K562 (cell line): ENCODE results near the gene NUSAP1. TPM values are rescaled to one million over a fixed set of nuclear protein-coding genes. Genes with fewer than 3 reads are reported as not detected.

Experiments
- BRF1 ChIP-seq: IDR thresholded peaks from 3 replicates; pipeline ENCODE4 v1.6.1; 2011; ENCODE audit warnings: borderline replicate concordance, mild to moderate bottlenecking; ENCODE audit not compliant: insufficient read length; ENCODE audit errors: extremely low read depth
- CHCHD3 ChIP-seq: fragments of 250-450 bp; sonication (Bioruptor Pico); IDR thresholded peaks from 2 replicates; pipeline ENCODE4 v2.1.2; 2022; ENCODE audit warnings: mild to moderate bottlenecking
- CTBP1 ChIP-seq: fragments of 450-650 bp; IDR thresholded peaks from 2 replicates; pipeline ENCODE4 v1.6.1; 2016; ENCODE audit warnings: borderline replicate concordance
- ELF2 ChIP-seq: fragments of 250-450 bp; sonication (Bioruptor Pico); IDR thresholded peaks from 2 replicates; pipeline ENCODE4 v1.5.0; 2021; ENCODE audit warnings: mild to moderate bottlenecking
- ERF ChIP-seq: fragments of 450-650 bp; formaldehyde crosslinking; IDR thresholded peaks from 2 replicates; pipeline ENCODE4 v1.4.0; 2020; ENCODE audit warnings: mild to moderate bottlenecking, mixed read lengths
- ETS1 ChIP-seq: conservative IDR thresholded peaks from 2 replicates; pipeline ENCODE4 v1.6.1; 2011; ENCODE audit warnings: low read depth, mild to moderate bottlenecking, low read length; ENCODE audit not compliant: control insufficient read depth
- EZH2 ChIP-seq: IDR thresholded peaks from 2 replicates; pipeline ENCODE4 v1.6.1; 2012; ENCODE audit warnings: low read depth, mild to moderate bottlenecking, inconsistent platforms, low read length, borderline replicate concordance
- FOXA3 ChIP-seq, 2 experiments: fragments of 450-650 bp in 1 of 2; sonication (generic) in 1 of 2; formaldehyde crosslinking; IDR thresholded peaks in 1 of 2; conservative IDR thresholded peaks in 1 of 2; 2 replicates each; pipeline versions ENCODE4 v1.4.0 to v1.8.0; 2020 to 2022; ENCODE audit warnings: mild to moderate bottlenecking in 2 of 2, missing genetic modification reagents in 1 of 2
- GTF2F1 ChIP-seq: IDR thresholded peaks from 2 replicates; pipeline ENCODE4 v1.6.1; 2011; ENCODE audit warnings: low read depth, low read length, improper control_type of control experiment
- HLTF ChIP-seq: fragments of 450-650 bp; IDR thresholded peaks from 2 replicates; pipeline ENCODE4 v1.6.1; 2016
- HNRNPK ChIP-seq: fragments of 200-400 bp; formaldehyde crosslinking; IDR thresholded peaks from one replicate; pipeline ENCODE4 v1.6.1; 2018; ENCODE audit warnings: mild to moderate bottlenecking, low read depth, low read length; ENCODE audit not compliant: poor library complexity, severe bottlenecking
- ILF3 ChIP-seq: fragments of 450-650 bp; IDR thresholded peaks from 2 replicates; pipeline ENCODE4 v1.6.1; 2018; ENCODE audit warnings: antibody characterized with exemption, mild to moderate bottlenecking, moderate library complexity, borderline replicate concordance
- KAT7 ChIP-seq: sonication (generic); formaldehyde crosslinking; IDR thresholded peaks from 2 replicates; pipeline ENCODE4 v1.8.0; 2022; ENCODE audit warnings: missing genetic modification reagents, mild to moderate bottlenecking, borderline replicate concordance
- MAFF ChIP-seq: IDR thresholded peaks from 2 replicates; pipeline ENCODE4 v1.6.1; 2012; ENCODE audit warnings: low read length, improper control_type of control experiment
- MAX ChIP-seq: sonication (generic); formaldehyde crosslinking; IDR thresholded peaks from 2 replicates; pipeline ENCODE4 v1.9.0; 2022; ENCODE audit warnings: mild to moderate bottlenecking, missing genetic modification reagents
- MCM3 ChIP-seq: fragments of 450-650 bp; IDR thresholded peaks from 2 replicates; pipeline ENCODE4 v1.6.1; 2016
- MTA2 ChIP-seq: fragments of 450-650 bp; IDR thresholded peaks from 2 replicates; pipeline ENCODE4 v1.6.1; 2016; ENCODE audit warnings: low read depth
- NELFE ChIP-seq: IDR thresholded peaks from 2 replicates; pipeline ENCODE4 v1.6.1; 2011; ENCODE audit warnings: mild to moderate bottlenecking; ENCODE audit not compliant: insufficient read depth, insufficient read length
- POLR3A ChIP-seq: IDR thresholded peaks from 2 replicates; pipeline ENCODE4 v1.6.1; 2011; ENCODE audit warnings: borderline replicate concordance, mild to moderate bottlenecking, moderate library complexity; ENCODE audit not compliant: insufficient read length, insufficient read depth; ENCODE audit errors: extremely low read depth
- PRPF4 ChIP-seq: fragments of 200-400 bp; formaldehyde crosslinking; IDR thresholded peaks from one replicate; pipeline ENCODE4 v1.6.1; 2017; ENCODE audit warnings: low read length, low read depth, mild to moderate bottlenecking; ENCODE audit not compliant: insufficient read depth, poor library complexity, severe bottlenecking
- SREBF2 ChIP-seq: sonication (generic); formaldehyde crosslinking; IDR thresholded peaks from 2 replicates; pipeline ENCODE4 v1.4.0; 2020; ENCODE audit warnings: mild to moderate bottlenecking, missing genetic modification reagents
- SRSF1 ChIP-seq: fragments of 200-400 bp; formaldehyde crosslinking; IDR thresholded peaks from 2 replicates; pipeline ENCODE4 v1.6.1; 2017; ENCODE audit warnings: mild to moderate bottlenecking, low read depth, low read length, moderate library complexity
- TAF15 ChIP-seq: fragments of 200-400 bp; formaldehyde crosslinking; IDR thresholded peaks from 2 replicates; pipeline ENCODE4 v1.6.1; 2017; ENCODE audit warnings: mild to moderate bottlenecking, low read depth, low read length, moderate library complexity
- TBP ChIP-seq: optimal IDR thresholded peaks from 2 replicates; pipeline ENCODE3; 2011; ENCODE audit warnings: low read depth, low read length, improper control_type of control experiment
- TRIM24 ChIP-seq, 2 experiments: fragments of 450-650 bp; IDR thresholded peaks; 2 replicates each; pipeline ENCODE4 v1.6.1; 2016
- WHSC1 ChIP-seq: IDR thresholded peaks from one replicate; pipeline ENCODE4 v1.6.1; 2012; ENCODE audit warnings: low read length, control low read depth, inconsistent platforms
- ZNF408 ChIP-seq: fragments of 250-450 bp; sonication (Bioruptor Pico); IDR thresholded peaks from 2 replicates; pipeline ENCODE4 v1.4.0; 2020; ENCODE audit warnings: low read depth, mild to moderate bottlenecking, moderate library complexity
- ZNF639 ChIP-seq, 2 experiments: fragments of 200-800 bp in 1 of 2; sonication (Bioruptor generic) in 1 of 2; sonication (generic) in 1 of 2; formaldehyde crosslinking in 1 of 2; IDR thresholded peaks in 1 of 2; conservative IDR thresholded peaks in 1 of 2; 2 replicates each; pipeline versions ENCODE4 v1.5.0 to v1.6.1; 2016 to 2020; ENCODE audit warnings: missing compliant biosample characterization in 1 of 2, missing genetic modification characterization in 1 of 2, missing genetic modification reagents in 1 of 2
- polyA plus RNA-seq, 8 experiments: library from polyadenylated mRNA; depleted of rRNA in 4 of 8; stranded (reverse) in 5 of 8; unstranded in 3 of 8; fragments of >200 nt; fragmentation: Nextera tagmentation in 2 of 8; fragmentation: Illumina TruSeq in 1 of 8; extraction: Ambion mirVana in 2 of 8; extraction: Trizol in 1 of 8; gene quantifications; 2 replicates each; pipeline versions ENCODE4 v1.2.1 to v1.2.3, GENCODE V29; 2011 to 2014; ENCODE audit warnings: inconsistent platforms in 1 of 8, missing spikeins in 1 of 8
- total RNA-seq, 7 experiments: library from RNA; depleted of rRNA in 6 of 7; stranded (reverse); fragments of >200 nt in 6 of 7; fragmentation: Illumina TruSeq in 2 of 7; extraction: Trizol in 2 of 7; gene quantifications; 2 replicates each; pipeline versions ENCODE4 v1.2.1 to v1.2.3, GENCODE V29; 2011 to 2021; ENCODE audit warnings: low replicate concordance in 1 of 7

The NUSAP1 gene
- total and polyA plus RNA-seq, 9 of the 15 experiments (the other 6 are each of a cell fraction or from before 2014, with no cell fraction given): 119 to 266 (median 227) TPM

GRCh38 chr15:41416742-41417417 is 84.2 kb downstream of the NUSAP1 start, which contains the start of gene RTF1 (continued):
- TF ChIP-seq ELF2 (CRISPR knock-in tag) (no peak; the same call in 1 of the 2 replicates), TBP (peak; percentile 81), NELFE (no peak), BRF1 (no peak), WHSC1 (no peak), PRPF4 (no peak), ZNF639 (CRISPR knock-in tag; conservative IDR thresholded peaks at IDR 0.05 in 1 of 2, IDR thresholded peaks at IDR 0.05 in 1 of 2) (0 out of 4 replicates have a peak, but pooled peaks have one; percentile 2 to 32), MAFF (no peak), CHCHD3 (peak; percentile 12; the same call in 1 of the 2 replicates), MTA2 (no peak), ILF3 (no peak), TRIM24 (IDR thresholded peaks at IDR 0.05) (no peak), MAX (CRISPR knock-in tag) (peak; percentile 97), MCM3 (no peak), FOXA3 (CRISPR knock-in tag; conservative IDR thresholded peaks at IDR 0.05 in 1 of 2, IDR thresholded peaks at IDR 0.05 in 1 of 2) (0 out of 4 replicates have a peak, but pooled peaks of 1 of the 2 experiments have one; percentile 11), EZH2 (no peak), HNRNPK (no peak), SREBF2 (CRISPR knock-in tag) (no peak), HLTF (no peak), ETS1 (no peak; the same call in 1 of the 2 replicates), POLR3A (no peak), KAT7 (0 out of 2 replicates have a peak, but pooled peaks have one; percentile 32), SRSF1 (no peak), ZNF408 (CRISPR knock-in tag) (no peak), GTF2F1 (no peak), ERF (CRISPR knock-in tag) (no peak), TAF15 (no peak), CTBP1 (no peak)
